NCI-H146 treated with DMSO at 0.1 percent for 48 hours (cell line): ENCODE measurements around the gene HDHD3.
"Not testable (repeated sequence)": the region's sequence is repeated elsewhere in the genome, so short reads cannot be mapped to it uniquely, and the experiment has no call there.

Experiments
- DNase-seq: peaks from one replicate; lab custom pipeline; 2025; ENCODE audit not compliant: unreplicated experiment; lab: John Stamatoyannopoulos, UW

HDHD3 gene

GRCh38 chr9:113390192-113390960 is 13.6 kb upstream of the HDHD3 start:
- DNase-seq, result no peak

- DNase-seq, result no peak
These were observed 12.7 kb upstream of the HDHD3 start for GRCh38 chr9:113389451-113389850.

- DNase-seq, result no peak
These were observed 12.0 kb upstream of the HDHD3 start for GRCh38 chr9:113388833-113389232.

GRCh38 chr9:113387560-113388230 is 10.9 kb upstream of the HDHD3 start:
- no peak for DNase-seq

GRCh38 chr9:113386571-113387393 is 10.0 kb upstream of the HDHD3 start:
- DNase-seq, result no peak

GRCh38 chr9:113381909-113382411 is 5.2 kb upstream of the HDHD3 start:
- DNase-seq, result no peak

GRCh38 chr9:113381441-113381840 is 4.7 kb upstream of the HDHD3 start:
- DNase-seq, result not testable (repeated sequence)

GRCh38 chr9:113380869-113381378 is 4.1 kb upstream of the HDHD3 start:
- no peak for DNase-seq

GRCh38 chr9:113379829-113380210 is 3.0 kb upstream of the HDHD3 start:
- not testable (repeated sequence) for DNase-seq

GRCh38 chr9:113379094-113379828 is 2.5 kb upstream of the HDHD3 start:
- not testable (repeated sequence) for DNase-seq

GRCh38 chr9:113375057-113376023 is 1.4 kb downstream of the HDHD3 start:
- DNase-seq, result no peak

GRCh38 chr9:113373676-113374392 is 3.0 kb downstream of the HDHD3 start:
- DNase-seq, result no peak

- DNase-seq, result no peak
These were observed 3.5 kb downstream of the HDHD3 start for GRCh38 chr9:113373256-113373655.

- DNase-seq, result no peak
These were observed 4.7 kb downstream of the HDHD3 start for GRCh38 chr9:113372059-113372458.

- DNase-seq, result no peak
These were observed 5.9 kb downstream of the HDHD3 start for GRCh38 chr9:113370806-113371325.

GRCh38 chr9:113369855-113370140 is 7.0 kb downstream of the HDHD3 start:
- no peak for DNase-seq

- DNase-seq, result no peak
These were observed 7.6 kb downstream of the HDHD3 start for GRCh38 chr9:113368982-113369854.
